Right lobe of liver (tissue), 4 donors: Measurements from ENCODE around the gene PRKAG2.

Source experiments
- CTCF ChIP-seq, 4 donors: fragments of 200-600 bp in 3 of 4; fragments of 450-650 bp in 1 of 4; IDR thresholded peaks; one replicate each; pipeline versions ENCODE4 v1.5.1 to v1.8.0; 2016 to 2022; ENCODE audit warnings: antibody characterized with exemption in 4 of 4, mild to moderate bottlenecking in 2 of 4
- POLR2A ChIP-seq: fragments of 450-650 bp; IDR thresholded peaks from one replicate; pipeline ENCODE4 v1.6.1; 2017; ENCODE audit warnings: antibody characterized with exemption, mild to moderate bottlenecking
- donor health status: DM: no; HTN: no; CAD: no.
- donor health status: DM: no; HTN: no; CAD: no.
- donor health status: DM: no; HTN: yes; CAD: no.

GRCh38 chr7:151897161-151897731, 20.3 kb upstream of the PRKAG2 start:
- TF ChIP-seq CTCF (IDR thresholded peaks at IDR 0.05) (peak in 3 of 4 donors; percentile 12 to 19 (median 17)), POLR2A (no peak)
